Gastroesophageal sphincter (tissue), 3 donors: ENCODE measurements around the gene ANAPC7.

ENCODE experiments used
- CTCF ChIP-seq, 4 experiments: fragments of 200-600 bp in 2 of 4; fragments of 450-650 bp in 2 of 4; sonication (generic) in 1 of 4; IDR thresholded peaks; one replicate each; pipeline ENCODE4 v1.5.1; 2017 to 2019; ENCODE audit warnings: antibody characterized with exemption in 4 of 4, mild to moderate bottlenecking in 2 of 4, moderate library complexity in 2 of 4
- POLR2A ChIP-seq, 2 donors: fragments of 450-650 bp; IDR thresholded peaks; one replicate each; pipeline ENCODE4 v1.6.1; 2017; ENCODE audit warnings: antibody characterized with exemption in 2 of 2, mild to moderate bottlenecking in 2 of 2, moderate library complexity in 1 of 2

DNA sequence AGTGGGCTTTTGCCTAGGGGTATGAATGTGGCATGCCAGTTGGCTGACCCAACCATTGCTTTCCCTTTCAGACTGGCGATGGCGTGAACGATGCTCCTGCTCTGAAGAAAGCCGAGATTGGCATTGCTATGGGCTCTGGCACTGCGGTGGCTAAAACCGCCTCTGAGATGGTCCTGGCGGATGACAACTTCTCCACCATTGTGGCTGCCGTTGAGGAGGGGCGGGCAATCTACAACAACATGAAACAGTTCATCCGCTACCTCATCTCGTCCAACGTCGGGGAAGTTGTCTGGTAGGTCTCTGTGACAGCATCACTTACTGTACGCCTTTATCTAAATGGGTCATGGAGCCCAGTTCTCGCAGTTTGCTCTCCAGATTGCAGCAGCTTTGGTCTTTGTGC is 61.4 kb downstream of the ANAPC7 start:
- no peak for TF ChIP-seq CTCF (IDR thresholded peaks at IDR 0.05)
- TF ChIP-seq POLR2A (IDR thresholded peaks at IDR 0.05) = no peak
